ENCODE data around the gene ZSWIM6. TPM values are rescaled to one million over a fixed set of nuclear protein-coding genes. Genes with fewer than 3 reads are reported as not detected.
A peak's percentile ranks its signal among the peaks of the same experiment; 100 is the strongest.

Gene ZSWIM6
- total and polyA plus RNA-seq, 11 donors = 1.9 to 14.9 (median 6.3) TPM

GRCh38 chr5:61389609-61390008 lies 57.6 kb downstream of the ZSWIM6 start:
- ATAC-seq = no peak
- no peak overlapping the region for H3K27ac ChIP-seq
- no peak overlapping the region for H3K4me3 ChIP-seq
- H3K9me3 ChIP-seq = no peaks in the 10 kb centered on the region
- intact Hi-C loops (cut with DNase I) = no loop called here
- WGBS, 4 donors = 59 to 81% (median 74%) methylated on average over 3 of the region's 3 CpGs
- H3K4me1 ChIP-seq = peaks cover 0 to 21% (median 7%) of the 10 kb centered on the region in 12 donors
- H3K27me3 ChIP-seq = no peaks in the 10 kb centered on the region
- DNase-seq = no peak
- no peaks in the 10 kb centered on the region for H3K36me3 ChIP-seq
- TF ChIP-seq POLR2A (IDR thresholded peaks at IDR 0.05) (no peak), CTCF (IDR thresholded peaks at IDR 0.05) (no peak)

- no peak for TF ChIP-seq POLR2A (IDR thresholded peaks at IDR 0.05)
- TF ChIP-seq CTCF (IDR thresholded peaks at IDR 0.05) = no peak
- WGBS, 4 donors = 50 to 87% (median 71%) methylated on average over 1 of the region's 1 CpG
- Histone ChIP-seq H3K4me3 (no peak overlapping the region), H3K4me1 (peaks cover 0 to 14% (median 0%) of the 10 kb centered on the region in 12 donors), H3K27ac (no peak overlapping the region), H3K36me3 (no peaks in the 10 kb centered on the region), H3K27me3 (no peaks in the 10 kb centered on the region), H3K9me3 (no peaks in the 10 kb centered on the region)
- ATAC-seq = peak in 2 of 4 donors; percentile 32 to 38
- no peak for DNase-seq
- intact Hi-C loops (cut with DNase I) = no loop called here
These were observed 62.1 kb downstream of the ZSWIM6 start for GRCh38 chr5:61394078-61394704.

- H3K27ac ChIP-seq = no peak overlapping the region
- no peak for DNase-seq
- TF ChIP-seq CTCF (IDR thresholded peaks at IDR 0.05) = no peak
- TF ChIP-seq POLR2A (IDR thresholded peaks at IDR 0.05) = no peak
- peaks cover 0 to 10% (median 0%) of the 10 kb centered on the region in 12 donors for H3K4me1 ChIP-seq
- no peaks in the 10 kb centered on the region for H3K9me3 ChIP-seq
- H3K4me3 ChIP-seq = no peak overlapping the region
- H3K27me3 ChIP-seq = no peaks in the 10 kb centered on the region
- ATAC-seq = no peak
- intact Hi-C loops (cut with DNase I) = no loop called here
- 88 to 100% (median 89%) methylated on average over 2 of the region's 2 CpGs for WGBS, 4 donors
- no peaks in the 10 kb centered on the region for H3K36me3 ChIP-seq
These were observed 62.7 kb downstream of the ZSWIM6 start for GRCh38 chr5:61394793-61395192.

- DNase-seq (no peak), ATAC-seq (no peak)
- no peaks in the 10 kb centered on the region for H3K27me3 ChIP-seq
- H3K9me3 ChIP-seq = no peaks in the 10 kb centered on the region
- H3K4me3 ChIP-seq = no peak overlapping the region
- no peak overlapping the region for H3K27ac ChIP-seq
- H3K36me3 ChIP-seq = no peaks in the 10 kb centered on the region
- intact Hi-C loops (cut with DNase I) = no loop called here
- no peak for TF ChIP-seq POLR2A (IDR thresholded peaks at IDR 0.05)
- TF ChIP-seq CTCF (IDR thresholded peaks at IDR 0.05) = no peak
- WGBS, 4 donors = 22 to 58% (median 42%) methylated on average over 1 of the region's 1 CpG
- peaks cover 0 to 29% (median 6%) of the 10 kb centered on the region in 12 donors for H3K4me1 ChIP-seq
These were observed 65.2 kb downstream of the ZSWIM6 start for GRCh38 chr5:61397238-61397637.

All from heart left ventricle (tissue), 16 donors.